Stimulated activated CD4-positive, alpha-beta T cell treated with anti-CD3 and anti-CD28 coated beads, Interleukin-15, amount 100 ng/mL, for 48 hours (primary cell): ENCODE data around the gene ZNF853.
"Not testable (repeated sequence)": the region's sequence is repeated elsewhere in the genome, so short reads cannot be mapped to it uniquely, and the experiment has no call there.

Experiments used
- DNase-seq, 2 donors: peaks; one replicate each; pipeline ENCODE4 v3.0.0-alpha.2; 2020; ENCODE audit warnings: low read depth in 2 of 2

ZNF853 gene

DNA sequence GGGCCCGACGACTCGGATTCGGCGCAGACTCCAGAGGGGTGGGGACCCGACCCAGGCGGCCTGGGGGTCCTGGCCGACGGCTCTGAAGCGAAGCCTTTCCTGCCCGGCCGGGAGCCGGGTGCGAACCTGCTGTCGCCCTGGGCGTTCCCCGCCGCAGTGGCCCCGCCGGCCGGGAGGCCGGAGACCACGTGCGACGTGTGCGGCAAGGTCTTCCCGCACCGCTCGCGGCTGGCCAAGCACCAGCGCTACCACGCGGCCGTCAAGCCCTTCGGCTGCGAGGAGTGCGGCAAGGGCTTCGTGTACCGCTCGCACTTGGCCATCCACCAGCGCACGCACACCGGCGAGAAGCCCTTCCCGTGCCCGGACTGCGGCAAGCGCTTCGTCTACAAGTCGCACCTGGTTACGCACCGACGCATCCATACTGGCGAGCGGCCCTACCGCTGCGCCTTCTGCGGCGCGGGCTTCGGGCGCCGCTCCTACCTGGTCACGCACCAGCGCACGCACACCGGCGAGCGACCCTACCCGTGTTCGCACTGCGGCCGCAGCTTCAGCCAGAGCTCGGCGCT lies 37.1 kb downstream of the ZNF853 start:
- DNase-seq = no peak

- no peak for DNase-seq
These were observed 37.9 kb downstream of the ZNF853 start for GRCh38 chr7:6653071-6654003.

DNA sequence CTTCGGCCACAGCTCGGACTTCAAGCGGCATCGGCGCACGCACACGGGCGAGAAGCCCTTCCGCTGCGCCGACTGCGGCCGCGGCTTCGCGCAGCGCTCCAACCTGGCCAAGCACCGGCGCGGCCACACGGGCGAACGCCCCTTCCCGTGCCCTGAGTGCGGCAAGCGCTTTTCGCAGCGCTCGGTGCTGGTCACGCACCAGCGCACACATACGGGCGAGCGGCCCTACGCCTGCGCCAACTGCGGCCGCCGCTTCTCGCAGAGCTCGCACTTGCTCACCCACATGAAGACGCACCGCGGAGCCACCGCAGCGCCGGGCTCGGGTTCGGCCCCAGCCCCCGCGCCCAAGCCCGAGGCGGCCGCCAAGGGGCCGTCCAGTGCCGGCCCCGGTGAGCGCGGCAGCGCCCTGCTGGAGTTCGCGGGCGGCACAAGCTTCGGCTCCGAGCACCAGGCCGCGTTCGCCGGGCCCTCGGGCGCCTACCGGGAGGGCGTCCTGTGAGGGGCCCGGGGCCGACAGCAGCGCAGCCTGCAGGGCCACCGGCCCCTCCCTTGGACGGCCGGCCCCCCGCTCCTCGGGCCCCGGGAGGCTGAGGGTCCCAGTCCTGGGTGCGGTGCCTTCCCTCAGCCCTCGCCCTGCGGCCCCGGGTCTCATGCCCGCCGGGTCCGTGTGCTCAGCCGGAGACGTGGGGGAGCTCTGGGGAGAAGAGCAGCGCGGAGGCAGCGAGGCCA lies 38.9 kb downstream of the ZNF853 start:
- no peak for DNase-seq

DNA sequence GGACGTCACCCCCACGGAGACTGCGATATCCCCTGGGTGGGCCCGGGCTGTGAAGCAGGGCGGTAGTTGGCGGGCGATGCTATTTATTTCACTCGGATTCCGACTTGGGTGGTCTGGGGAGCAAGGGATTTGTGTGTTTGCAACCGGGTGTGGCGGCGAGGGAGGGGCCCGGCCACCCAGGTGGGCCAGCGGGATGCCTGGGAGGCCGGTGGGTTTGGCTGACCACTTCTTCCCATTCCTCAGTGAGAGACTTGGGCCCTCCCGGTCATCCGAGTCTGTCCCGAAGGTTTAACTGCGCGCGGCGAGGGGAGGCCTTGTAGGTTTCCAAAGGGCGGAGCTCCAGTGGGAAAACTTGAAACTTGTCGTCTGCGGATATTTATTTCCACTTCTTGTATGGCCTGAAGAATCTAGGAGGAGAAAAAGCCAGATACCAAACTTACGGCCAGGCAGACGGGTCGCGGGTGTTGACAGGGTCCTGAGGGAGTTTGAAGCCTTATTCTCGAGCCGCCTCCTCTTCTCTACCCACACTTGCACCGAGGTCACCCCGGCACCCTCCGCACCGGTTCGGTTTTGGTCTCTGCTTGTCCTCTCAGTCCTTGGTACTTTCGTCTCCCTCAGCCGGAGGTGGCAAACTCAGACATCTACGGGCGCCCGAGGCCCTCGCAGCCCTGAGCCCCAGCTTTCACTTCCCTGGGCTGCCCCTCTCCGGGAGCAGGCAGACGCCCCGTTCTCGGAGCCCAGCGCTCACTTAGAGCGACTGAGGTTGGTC lies 39.6 kb downstream of the ZNF853 start:
- no peak for DNase-seq

- DNase-seq = no peak
These were observed 40.4 kb downstream of the ZNF853 start for GRCh38 chr7:6655636-6656385.

DNA sequence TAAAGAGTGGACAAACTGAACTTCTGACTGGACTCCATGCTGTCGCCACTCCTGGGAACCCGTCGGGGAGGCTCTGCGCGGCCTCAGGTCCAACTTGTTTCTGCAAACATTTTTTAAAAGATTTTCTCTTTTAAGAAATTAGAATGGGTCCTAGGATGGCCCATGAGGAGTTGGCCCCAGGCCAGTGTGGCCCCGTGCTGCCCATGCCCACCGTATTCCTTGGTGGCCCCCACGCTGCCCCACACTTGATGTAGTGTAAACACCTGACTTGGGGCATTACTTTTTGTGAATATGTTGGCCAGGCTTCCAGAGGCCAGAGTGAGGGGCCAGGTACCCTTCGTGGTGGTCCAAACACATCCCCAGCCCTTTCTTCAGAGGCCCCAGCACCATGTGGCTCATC lies 41.0 kb downstream of the ZNF853 start:
- no peak for DNase-seq

- no peak for DNase-seq
These were observed 43.4 kb downstream of the ZNF853 start for GRCh38 chr7:6658618-6659345.

- not testable (repeated sequence) for DNase-seq
These were observed 55.4 kb downstream of the ZNF853 start for GRCh38 chr7:6670851-6671250.
